SK-N-MC (cell line): Measurements from ENCODE around the gene ZNF784.

Experiments
- DNase-seq: peaks from one replicate; pipeline ENCODE4 v3.0.0-alpha.2; 2011; ENCODE audit warnings: low read depth, low spot score
- H3K27ac ChIP-seq: fragments of 200-600 bp; sonication (generic); 2 replicates; pipeline ENCODE4 v1.5.1; 2016; ENCODE audit warnings: mixed run types
- H3K36me3 ChIP-seq: fragments of 200-600 bp; sonication (generic); 2 replicates; pipeline ENCODE4 v1.6.1; 2017; ENCODE audit warnings: antibody characterized with exemption, low read length, mixed read lengths; ENCODE audit not compliant: insufficient read depth
- H3K4me3 ChIP-seq: fragments of 200-600 bp; sonication (generic); 2 replicates; pipeline ENCODE4 v1.5.1; 2016
- H3K9ac ChIP-seq: fragments of 200-600 bp; sonication (generic); 2 replicates; pipeline ENCODE4 v1.8.0; 2017; ENCODE audit warnings: mixed run types, mixed read lengths; ENCODE audit not compliant: insufficient read length
- H3K9me3 ChIP-seq: fragments of 200-600 bp; sonication (generic); 2 replicates; pipeline ENCODE4 v1.6.1; 2017; ENCODE audit warnings: low read depth, mild to moderate bottlenecking, antibody characterized with exemption, low read length, moderate library complexity, mixed read lengths
- EZH2 ChIP-seq: fragments of 200-600 bp; sonication (generic); IDR thresholded peaks from one replicate; pipeline ENCODE4 v1.6.1; 2017; ENCODE audit warnings: antibody characterized with exemption
- FOXP2 ChIP-seq: optimal IDR thresholded peaks from 2 replicates; pipeline ENCODE3; 2011; ENCODE audit warnings: mild to moderate bottlenecking, moderate library complexity; ENCODE audit not compliant: insufficient read depth; ENCODE audit errors: extremely low read length, control extremely low read depth
- POLR2AphosphoS5 ChIP-seq: IDR thresholded peaks from 2 replicates; pipeline ENCODE4 v1.6.1; 2012; ENCODE audit warnings: mild to moderate bottlenecking, low read depth, low read length, borderline replicate concordance

ZNF784 gene

GRCh38 chr19:55621205-55621672 lies 3.1 kb downstream of the ZNF784 start:
- H3K4me3 ChIP-seq, result no peak overlapping the region
- no peak for DNase-seq
- H3K9me3 ChIP-seq, result no peaks in the 10 kb centered on the region
- H3K27ac ChIP-seq, result no peak overlapping the region
- peaks cover 5% of the 10 kb centered on the region; the same call in 1 of the 2 replicates for H3K36me3 ChIP-seq
- no peak; the same call in 1 of the 2 replicates for TF ChIP-seq POLR2AphosphoS5
- no peak for TF ChIP-seq EZH2
- no peak for TF ChIP-seq FOXP2
- H3K9ac ChIP-seq, result no peak overlapping the region

GRCh38 chr19:55620410-55621204 lies 3.8 kb downstream of the ZNF784 start:
- Histone ChIP-seq H3K4me3 (no peak overlapping the region), H3K9ac (no peak overlapping the region), H3K9me3 (no peaks in the 10 kb centered on the region), H3K27ac (peak overlapping the region; percentile 64), H3K36me3 (peaks cover 5% of the 10 kb centered on the region; the same call in 1 of the 2 replicates)
- no peak for DNase-seq
- no peak for TF ChIP-seq FOXP2
- no peak; the same call in 1 of the 2 replicates for TF ChIP-seq POLR2AphosphoS5
- no peak for TF ChIP-seq EZH2

DNA sequence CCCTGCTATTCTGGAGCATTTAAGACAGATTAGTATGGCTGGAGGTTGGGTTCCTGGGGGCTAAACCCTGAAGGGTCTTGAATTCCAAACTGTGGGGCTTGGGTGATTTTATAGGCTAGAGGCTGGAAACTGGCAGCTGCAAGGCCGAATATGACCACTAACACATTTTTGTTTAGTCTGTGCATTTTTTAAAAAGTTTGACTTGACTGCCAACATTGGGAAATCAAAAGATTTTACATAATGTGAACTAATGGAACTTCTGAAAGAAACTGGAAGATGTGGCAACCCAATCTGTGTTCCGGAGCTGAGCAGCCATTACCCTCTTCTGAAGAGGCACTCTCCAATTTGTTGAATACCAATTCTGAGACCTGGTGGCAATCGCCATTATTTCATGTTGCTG lies 5.1 kb downstream of the ZNF784 start:
- Histone ChIP-seq H3K4me3 (no peak overlapping the region), H3K9ac (no peak overlapping the region), H3K9me3 (no peaks in the 10 kb centered on the region), H3K36me3 (peaks cover 5% of the 10 kb centered on the region; the same call in 1 of the 2 replicates), H3K27ac (peak overlapping the region; percentile 71)
- TF ChIP-seq EZH2 (no peak), FOXP2 (no peak), POLR2AphosphoS5 (no peak)
- no peak for DNase-seq

GRCh38 chr19:55618426-55618825 lies 5.9 kb downstream of the ZNF784 start:
- H3K9me3 ChIP-seq, result no peaks in the 10 kb centered on the region
- no peak overlapping the region for H3K9ac ChIP-seq
- TF ChIP-seq POLR2AphosphoS5, result no peak
- TF ChIP-seq FOXP2, result no peak
- TF ChIP-seq EZH2, result no peak
- H3K4me3 ChIP-seq, result no peak overlapping the region
- no peak for DNase-seq
- peaks cover 5% of the 10 kb centered on the region; the same call in 1 of the 2 replicates for H3K36me3 ChIP-seq
- H3K27ac ChIP-seq, result no peak overlapping the region; the same call in 1 of the 2 replicates

GRCh38 chr19:55617426-55617825 lies 6.9 kb downstream of the ZNF784 start:
- H3K27ac ChIP-seq, result no peak overlapping the region
- H3K4me3 ChIP-seq, result no peak overlapping the region
- TF ChIP-seq FOXP2 (no peak), EZH2 (no peak), POLR2AphosphoS5 (no peak)
- H3K36me3 ChIP-seq, result peaks cover 5% of the 10 kb centered on the region; the same call in 1 of the 2 replicates
- no peak overlapping the region for H3K9ac ChIP-seq
- no peak for DNase-seq
- H3K9me3 ChIP-seq, result no peaks in the 10 kb centered on the region

DNA sequence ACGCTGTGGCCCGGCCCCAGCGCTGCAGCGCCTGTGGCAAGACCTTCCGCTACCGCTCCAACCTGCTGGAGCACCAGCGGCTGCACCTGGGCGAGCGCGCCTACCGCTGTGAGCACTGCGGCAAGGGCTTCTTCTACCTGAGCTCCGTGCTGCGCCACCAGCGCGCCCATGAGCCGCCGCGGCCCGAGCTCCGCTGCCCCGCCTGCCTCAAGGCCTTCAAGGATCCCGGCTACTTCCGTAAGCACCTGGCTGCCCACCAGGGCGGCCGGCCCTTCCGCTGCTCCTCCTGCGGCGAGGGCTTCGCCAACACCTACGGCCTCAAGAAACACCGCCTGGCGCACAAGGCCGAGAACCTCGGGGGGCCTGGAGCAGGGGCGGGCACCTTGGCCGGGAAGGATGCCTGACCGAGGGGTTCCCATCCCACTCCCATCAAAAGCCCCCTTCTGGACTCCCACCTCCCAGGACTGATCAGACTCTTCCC lies 7.9 kb downstream of the ZNF784 start:
- Histone ChIP-seq H3K36me3 (peaks cover 5% of the 10 kb centered on the region; the same call in 1 of the 2 replicates), H3K27ac (no peak overlapping the region), H3K4me3 (no peak overlapping the region), H3K9me3 (no peaks in the 10 kb centered on the region), H3K9ac (no peak overlapping the region)
- no peak for DNase-seq
- no peak for TF ChIP-seq FOXP2
- no peak for TF ChIP-seq POLR2AphosphoS5
- no peak for TF ChIP-seq EZH2

DNA sequence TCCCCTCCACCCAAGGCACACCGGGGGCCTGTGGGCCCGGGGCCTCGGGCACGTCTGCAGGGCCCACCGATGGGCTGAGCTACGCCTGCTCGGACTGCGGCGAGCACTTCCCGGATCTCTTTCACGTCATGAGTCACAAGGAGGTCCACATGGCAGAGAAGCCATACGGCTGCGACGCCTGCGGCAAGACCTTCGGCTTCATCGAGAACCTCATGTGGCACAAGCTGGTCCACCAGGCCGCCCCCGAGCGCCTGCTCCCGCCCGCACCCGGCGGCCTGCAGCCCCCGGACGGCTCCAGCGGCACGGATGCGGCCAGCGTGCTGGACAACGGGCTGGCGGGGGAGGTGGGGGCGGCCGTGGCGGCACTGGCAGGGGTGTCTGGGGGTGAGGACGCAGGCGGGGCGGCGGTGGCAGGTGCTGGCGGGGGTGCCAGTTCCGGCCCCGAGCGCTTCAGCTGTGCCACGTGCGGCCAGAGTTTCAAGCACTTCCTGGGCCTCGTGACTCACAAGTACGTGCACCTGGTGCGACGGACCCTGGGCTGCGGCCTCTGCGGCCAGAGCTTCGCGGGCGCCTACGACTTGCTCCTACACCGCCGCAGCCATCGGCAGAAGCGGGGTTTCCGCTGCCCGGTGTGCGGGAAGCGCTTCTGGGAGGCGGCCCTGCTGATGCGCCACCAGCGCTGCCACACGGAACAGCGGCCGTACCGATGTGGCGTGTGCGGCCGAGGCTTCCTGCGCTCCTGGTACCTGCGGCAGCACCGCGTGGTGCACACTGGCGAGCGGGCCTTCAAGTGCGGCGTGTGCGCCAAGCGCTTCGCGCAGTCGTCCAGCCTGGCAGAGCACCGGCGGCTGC lies 8.6 kb downstream of the ZNF784 start:
- Histone ChIP-seq H3K9me3 (no peaks in the 10 kb centered on the region), H3K4me3 (no peak overlapping the region), H3K9ac (no peak overlapping the region), H3K36me3 (peaks cover 5% of the 10 kb centered on the region; the same call in 1 of the 2 replicates), H3K27ac (no peak overlapping the region)
- no peak for TF ChIP-seq FOXP2
- TF ChIP-seq POLR2AphosphoS5, result no peak
- no peak for TF ChIP-seq EZH2
- DNase-seq, result no peak

DNA sequence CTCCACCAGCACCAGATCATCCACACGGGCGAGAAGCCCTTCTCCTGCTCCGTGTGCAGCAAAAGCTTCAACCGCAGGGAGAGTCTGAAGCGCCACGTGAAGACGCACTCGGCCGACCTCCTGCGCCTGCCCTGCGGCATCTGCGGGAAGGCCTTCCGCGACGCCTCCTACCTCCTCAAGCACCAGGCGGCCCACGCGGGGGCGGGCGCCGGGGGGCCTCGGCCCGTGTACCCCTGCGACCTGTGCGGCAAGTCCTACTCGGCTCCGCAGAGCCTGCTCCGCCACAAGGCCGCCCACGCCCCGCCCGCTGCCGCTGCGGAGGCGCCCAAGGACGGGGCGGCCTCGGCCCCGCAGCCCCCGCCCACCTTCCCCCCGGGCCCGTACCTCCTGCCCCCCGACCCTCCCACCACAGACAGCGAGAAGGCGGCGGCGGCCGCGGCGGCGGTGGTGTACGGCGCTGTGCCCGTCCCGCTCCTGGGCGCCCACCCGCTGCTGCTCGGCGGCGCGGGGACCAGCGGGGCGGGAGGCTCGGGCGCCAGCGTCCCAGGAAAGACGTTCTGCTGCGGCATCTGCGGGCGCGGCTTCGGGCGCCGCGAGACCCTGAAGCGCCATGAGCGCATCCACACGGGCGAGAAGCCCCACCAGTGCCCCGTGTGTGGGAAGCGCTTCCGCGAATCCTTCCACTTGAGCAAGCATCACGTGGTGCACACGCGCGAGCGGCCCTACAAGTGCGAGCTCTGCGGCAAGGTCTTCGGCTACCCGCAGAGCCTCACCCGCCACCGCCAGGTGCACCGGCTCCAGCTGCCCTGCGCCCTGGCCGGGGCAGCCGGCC lies 9.4 kb downstream of the ZNF784 start:
- no peak for DNase-seq
- Histone ChIP-seq H3K9me3 (no peaks in the 10 kb centered on the region), H3K9ac (no peak overlapping the region), H3K4me3 (no peak overlapping the region), H3K27ac (no peak overlapping the region), H3K36me3 (peaks cover 7% of the 10 kb centered on the region; the same call in 1 of the 2 replicates)
- no peak for TF ChIP-seq POLR2AphosphoS5
- TF ChIP-seq FOXP2, result no peak
- TF ChIP-seq EZH2, result no peak
